Measurements from ENCODE around the gene TARS3.
"Not testable (repeated sequence)": the region's sequence is repeated elsewhere in the genome, so short reads cannot be mapped to it uniquely, and the experiment has no call there.

The TARS3 gene

DNA sequence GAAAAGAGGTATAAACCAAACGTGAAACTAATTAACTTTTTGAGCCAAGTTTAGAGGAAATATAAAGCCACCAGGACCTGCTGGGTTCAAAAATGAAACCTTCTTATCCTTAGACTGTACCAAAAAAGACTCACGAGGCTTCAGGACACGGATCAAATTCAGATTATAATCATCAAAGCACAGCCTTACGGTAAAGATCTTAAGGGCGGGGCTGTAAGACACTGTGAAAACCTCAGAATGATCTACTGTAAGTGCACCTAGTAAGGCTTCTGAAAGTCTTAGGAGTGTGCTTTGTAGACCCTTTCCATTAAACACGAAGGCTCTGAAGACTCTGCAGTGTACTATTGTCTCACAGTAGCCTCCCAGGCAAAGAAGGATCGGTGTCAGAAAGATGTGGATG lies 26.8 kb downstream of the TARS3 start:
- no peak for DNase-seq

DNA sequence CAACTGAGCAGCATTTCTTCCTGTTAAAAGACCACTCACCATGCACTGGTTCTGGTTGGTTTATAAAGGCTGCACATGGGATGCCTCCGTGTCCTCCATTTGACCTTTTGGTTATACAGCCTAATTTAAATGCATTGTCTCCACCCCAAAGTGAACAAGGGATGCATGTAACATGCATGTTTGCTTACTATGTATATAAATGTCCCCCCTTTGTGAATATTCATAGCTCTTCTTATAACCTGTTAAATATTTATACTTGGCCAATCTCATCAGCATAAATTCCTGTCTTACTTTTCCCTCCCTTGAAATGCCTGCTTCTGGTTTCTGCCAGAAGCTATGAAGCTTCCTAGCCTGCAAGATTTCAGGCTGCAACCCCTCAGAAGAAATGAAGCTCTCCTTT lies 27.4 kb downstream of the TARS3 start:
- no peak for DNase-seq

DNA sequence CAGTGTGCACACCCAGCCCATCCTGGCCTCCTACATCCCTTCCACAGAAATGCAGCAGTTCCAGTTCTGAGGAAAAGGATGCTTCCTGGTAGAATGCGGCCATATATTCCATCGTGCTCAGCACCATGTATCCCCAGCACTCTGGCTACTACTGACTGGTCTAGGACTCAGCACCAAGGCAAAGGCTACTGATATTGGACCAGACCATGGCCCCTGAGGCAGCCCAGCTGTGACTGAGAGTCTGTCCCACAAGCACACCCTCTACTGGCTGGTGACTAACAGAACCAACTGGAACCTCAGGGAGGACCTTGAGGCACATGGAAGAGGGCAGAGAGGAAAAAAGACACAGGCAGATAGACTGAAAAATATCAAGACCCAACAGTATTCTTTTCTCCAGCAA lies 30.0 kb downstream of the TARS3 start:
- no peak for DNase-seq

DNA sequence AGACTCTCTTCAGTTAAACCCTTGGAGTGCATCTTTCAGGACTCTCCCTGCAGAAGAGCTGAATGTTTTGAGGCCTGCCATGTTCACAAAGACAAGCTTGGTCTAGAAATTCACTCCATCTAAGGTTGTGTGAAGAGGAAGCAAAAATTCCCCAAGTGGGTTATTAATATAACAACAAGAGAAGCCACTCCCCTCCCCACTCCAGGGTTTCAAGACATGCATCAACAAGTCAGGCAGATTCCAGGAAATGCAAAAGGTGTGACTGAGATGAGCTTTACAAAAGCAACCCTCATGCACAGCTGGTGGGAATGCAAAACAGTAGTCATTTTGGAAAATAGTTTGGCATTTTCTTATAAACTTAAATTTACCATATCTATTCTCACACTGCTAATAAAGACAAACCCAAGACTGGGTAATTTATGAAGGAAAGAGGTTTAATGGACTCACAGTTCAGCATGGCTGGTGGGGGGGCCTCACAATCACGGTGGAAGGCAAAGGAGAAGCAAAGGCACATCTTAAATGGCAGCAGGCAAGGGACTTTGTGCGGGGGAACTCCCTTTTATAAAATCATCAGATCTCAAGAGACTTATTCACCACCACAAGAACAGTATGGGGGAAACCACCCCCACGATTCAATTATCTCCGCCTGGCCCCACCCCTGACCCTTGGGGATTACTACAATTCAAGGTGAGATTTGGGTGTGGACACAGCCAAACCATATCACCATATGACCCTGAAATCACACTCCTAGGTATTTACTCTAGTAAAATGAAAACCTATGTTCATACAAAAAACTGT lies 31.3 kb downstream of the TARS3 start:
- DNase-seq = no peak

DNA sequence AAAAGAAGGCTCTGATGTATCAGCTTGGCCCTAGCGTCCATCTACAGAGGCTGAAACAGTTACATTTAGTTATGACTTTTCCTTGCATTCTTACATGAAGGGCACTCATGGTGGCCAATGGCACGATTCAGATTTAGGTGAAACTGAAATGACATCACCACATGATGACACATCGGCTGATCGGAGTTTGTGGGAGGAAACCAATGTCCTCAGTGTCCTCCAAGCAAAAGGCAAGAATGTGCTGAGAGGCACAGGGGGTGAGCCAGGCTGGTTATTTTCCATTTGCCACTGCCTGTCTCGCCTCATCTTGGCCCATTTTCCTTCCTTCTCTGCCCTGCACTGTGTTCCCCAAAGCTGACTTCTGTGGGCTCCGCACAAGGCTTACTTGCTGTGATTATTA lies 34.4 kb downstream of the TARS3 start:
- no peak for DNase-seq

DNA sequence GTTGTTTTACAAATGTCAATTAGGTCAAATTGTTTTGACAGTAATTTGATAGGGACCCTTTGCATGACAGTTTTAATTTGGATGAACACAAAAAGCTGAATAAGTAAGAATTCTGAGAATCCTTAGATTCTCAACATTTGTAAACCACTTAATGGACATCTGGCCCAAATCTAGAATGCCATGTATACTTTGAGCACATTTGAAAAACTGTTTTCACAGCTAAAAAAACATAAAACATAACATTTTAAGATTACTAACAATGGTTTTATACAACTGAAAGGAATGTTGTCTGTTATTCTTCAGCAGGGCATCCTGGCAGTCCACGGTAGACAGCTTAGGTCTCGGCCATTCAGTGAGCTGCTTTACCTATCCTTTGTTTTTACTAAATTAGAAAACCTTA lies 37.6 kb downstream of the TARS3 start:
- DNase-seq = no peak

DNA sequence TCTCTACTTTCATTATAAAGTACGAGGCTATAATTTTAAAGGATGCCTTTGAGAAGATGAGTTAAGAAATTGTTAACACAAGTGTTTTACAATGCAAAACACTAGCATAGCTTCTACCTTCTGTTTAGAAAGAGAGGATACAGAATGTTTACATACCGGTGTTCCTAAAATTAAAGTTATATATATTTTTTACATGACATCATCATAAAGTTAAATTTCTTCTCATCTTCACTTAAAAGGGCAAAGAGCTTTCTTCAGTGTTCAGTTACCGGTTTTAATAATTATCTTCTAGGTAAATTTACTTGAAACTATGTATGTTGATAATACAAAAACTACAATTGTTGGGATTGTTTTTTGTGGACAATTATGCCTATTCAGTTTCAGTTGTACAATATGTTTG lies 39.4 kb downstream of the TARS3 start:
- DNase-seq = no peak

DNA sequence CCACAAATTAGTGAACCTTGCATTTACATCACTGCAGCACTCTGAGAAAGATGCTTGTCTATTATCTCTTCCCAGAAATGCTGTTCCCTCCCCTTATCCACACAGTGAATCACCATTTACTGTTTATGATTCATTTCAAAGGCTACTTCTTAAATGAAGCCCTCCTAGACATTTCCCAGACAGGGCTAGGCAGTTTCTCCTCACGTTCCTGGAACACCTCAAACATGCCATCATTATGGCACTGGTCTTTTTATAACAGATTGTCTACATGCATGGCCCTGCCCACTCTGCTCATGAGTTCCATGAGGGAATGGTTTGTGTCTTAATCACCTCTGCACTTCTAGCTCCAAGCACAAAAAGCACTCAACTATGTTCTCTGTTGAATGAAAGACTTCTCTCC lies 39.9 kb downstream of the TARS3 start:
- no peak for DNase-seq

DNA sequence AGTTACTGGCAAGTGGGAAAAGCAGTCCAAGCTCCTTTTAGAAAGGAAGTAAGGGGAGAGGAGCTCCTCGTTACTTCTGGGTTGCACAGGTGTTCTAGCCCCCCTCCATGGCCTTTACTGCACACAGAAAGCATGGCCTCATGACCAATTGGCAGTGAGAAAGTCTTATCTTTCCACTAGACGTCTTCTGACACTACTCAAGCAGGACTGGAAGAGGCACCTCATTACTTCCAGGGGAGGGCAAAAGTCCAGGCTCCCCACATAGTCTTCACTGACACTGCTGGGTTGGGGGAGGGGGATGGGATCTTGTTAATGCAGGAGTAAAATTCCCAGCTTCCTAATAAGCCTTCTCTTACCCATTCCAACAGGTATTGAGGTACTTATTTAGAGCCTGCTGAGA lies 44.5 kb downstream of the TARS3 start:
- DNase-seq = no peak

DNA sequence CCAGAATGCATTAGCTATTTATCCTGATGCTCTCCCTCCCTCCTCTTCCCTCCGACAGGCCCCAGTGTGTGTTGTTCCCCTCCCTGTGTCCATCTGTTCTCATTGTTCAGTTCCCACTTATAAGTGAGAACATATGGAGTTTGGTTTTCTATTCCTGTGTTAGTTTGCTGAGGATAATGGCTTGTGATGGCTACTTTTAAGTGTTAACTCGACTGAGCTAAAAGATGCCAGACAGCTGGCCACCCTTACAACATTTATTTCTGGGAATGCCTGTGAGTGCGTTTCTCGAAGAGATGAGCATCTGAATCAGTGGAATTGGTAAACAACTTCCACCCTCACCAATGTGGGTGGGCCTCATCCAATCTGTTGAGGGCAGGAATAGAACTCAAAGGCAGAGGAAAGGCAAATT lies 47.3 kb downstream of the TARS3 start:
- no peak for DNase-seq

DNA sequence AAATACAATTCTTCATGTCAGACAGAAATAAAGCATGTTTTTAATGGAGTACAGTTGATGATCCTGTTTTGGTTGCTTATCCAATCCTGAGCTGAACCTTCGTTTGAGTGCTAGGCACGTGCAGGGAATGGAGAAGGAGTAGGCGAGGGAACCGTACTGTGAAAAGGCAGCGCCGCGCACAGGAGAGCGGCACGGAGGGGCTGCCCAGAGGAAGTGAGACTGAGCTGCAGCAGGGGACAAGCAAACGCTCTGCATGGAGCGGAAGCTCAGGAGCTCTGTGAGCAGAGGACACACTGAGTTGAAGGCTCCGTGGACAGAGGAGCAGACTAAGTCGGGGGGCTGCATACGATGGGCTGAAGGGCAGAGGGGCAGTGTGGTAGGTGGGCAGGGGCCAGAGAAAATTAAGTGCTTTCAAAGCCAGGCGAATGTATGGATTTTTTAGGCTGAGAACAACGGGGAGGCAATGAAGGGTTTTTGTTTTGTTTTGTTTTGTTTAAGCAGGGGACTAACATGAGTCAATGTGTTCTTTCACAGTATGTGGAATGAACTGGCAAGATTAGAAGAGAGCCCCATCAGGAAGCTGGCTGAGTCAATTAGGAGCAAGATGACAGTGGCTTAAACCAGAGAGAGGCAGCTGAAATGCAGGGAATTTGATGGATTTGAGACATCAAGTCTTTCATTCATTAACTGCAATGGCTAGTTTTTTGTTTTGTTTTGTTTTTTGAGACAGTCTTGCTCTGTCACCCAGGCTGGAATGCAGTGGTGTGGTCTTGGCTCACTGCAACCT lies 48.3 kb downstream of the TARS3 start:
- DNase-seq = no peak

DNA sequence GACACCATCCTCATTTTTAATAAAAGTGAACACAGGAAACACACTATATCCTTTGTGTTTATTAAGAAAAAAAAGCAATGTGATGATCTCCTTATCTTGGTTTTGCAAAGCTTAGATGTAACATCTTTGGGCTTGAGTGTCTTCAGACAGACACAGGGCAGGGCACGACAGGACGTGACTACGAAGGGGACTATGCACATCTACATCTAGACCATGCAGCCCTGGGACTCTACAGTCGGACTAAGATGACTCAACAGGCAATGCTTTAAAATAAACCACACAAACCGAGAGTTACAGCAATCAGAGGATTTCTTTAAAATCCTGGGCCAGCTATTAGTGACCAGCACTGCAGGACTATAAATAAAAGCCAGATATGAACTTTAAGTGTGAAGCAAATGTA lies 49.3 kb downstream of the TARS3 start:
- DNase-seq = no peak

DNA sequence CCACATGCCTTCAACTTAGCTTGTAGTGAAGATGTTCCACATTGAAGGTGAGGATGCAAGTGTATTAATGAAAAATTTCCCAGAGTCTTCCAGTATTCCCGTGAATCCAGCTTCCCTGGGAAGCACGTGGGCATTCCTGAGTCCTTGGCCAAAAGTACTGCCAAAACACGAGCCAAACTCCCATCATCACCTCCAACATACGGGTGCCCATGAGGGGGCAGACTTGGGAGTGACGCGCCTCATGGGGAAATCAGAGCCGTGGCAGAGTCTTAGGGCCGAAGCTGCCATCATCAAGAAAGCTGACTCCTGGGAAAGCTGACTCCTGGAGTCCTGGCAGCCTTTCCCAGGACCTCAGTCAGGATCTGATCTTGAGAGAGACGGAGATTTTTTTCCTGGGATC lies 52.0 kb downstream of the TARS3 start:
- DNase-seq = no peak

DNA sequence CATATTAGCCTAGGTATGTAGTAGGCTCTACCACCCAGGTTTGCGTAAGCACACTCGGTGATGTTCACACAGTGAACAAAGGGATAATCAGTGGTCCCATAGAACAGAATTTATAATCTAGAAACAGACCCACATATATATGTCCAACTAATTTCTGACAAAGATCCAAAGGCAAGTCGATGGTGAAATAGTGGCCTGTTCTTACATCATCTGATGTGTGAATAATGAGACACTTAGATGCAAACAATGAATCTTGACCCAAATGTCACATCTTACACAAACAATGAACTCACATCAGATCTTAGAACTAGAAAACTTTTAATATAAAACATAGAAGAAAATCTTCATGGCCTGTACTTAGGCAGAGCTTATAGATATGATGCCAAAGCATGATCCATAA lies 54.5 kb downstream of the TARS3 start:
- no peak for DNase-seq

DNA sequence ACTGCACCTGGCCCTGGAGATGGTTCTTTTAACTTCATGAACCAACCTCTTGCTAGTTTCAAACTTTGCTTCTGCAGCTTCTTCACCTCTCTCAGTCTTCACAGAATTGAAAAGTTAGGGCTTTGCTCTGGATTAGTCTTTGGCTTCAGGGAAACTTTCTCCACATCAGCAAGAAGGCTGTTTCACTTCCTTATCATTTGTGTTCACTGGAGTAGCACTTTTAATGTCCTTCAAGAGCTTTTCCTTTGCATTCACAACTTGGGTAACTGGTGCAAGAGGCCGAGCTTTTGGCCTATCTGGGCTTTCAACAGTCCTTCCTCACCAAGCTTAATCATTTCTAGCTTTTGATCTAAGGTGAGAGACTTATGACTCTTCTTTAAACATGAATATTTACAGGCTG lies 56.4 kb downstream of the TARS3 start:
- DNase-seq = no peak

DNA sequence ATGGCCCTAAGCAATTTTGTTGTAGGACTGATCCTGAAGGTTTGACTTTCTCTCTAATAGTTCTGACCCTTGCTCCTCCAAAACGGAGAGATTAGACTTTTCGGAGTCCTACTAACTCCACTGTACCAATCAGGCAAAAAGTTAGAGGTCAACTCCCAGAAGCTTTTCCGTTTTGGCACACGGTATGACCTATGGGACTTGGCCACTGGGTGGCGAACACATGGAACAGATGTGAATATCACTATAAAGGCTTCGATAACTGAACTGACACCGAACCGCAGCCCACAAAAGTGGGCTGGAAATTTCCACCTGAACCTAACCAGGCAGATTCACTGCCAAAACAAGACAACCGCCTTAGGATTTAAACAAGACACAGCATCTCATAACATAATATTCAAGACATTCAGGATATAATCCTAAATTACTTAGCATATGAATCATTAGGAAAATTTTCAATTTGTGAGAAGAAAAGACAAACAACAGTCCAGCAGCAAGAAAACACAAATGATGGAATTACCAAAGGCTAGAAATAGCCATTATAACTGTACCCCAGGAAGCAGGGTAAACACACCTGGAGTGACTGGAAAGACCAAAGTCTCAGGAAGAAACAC lies 59.9 kb downstream of the TARS3 start:
- no peak for DNase-seq

DNA sequence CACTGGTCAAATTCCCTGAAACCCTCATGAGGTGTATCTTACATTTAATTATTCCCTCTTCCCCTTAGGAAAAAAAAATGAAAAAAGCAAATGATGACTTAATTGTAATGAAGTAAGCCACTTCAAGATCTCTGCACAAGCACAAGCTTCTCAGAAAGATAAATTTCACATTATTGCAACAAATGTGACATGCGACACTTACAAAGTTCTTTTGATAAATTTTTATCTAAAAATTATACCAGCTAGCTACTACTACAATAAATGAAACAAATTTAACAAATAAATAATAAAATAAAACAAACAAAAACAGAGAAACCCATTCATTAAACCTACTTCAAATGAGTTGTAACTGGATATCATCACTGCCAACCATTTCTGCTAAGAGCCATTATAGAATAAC lies 62.1 kb downstream of the TARS3 start:
- DNase-seq = no peak

DNA sequence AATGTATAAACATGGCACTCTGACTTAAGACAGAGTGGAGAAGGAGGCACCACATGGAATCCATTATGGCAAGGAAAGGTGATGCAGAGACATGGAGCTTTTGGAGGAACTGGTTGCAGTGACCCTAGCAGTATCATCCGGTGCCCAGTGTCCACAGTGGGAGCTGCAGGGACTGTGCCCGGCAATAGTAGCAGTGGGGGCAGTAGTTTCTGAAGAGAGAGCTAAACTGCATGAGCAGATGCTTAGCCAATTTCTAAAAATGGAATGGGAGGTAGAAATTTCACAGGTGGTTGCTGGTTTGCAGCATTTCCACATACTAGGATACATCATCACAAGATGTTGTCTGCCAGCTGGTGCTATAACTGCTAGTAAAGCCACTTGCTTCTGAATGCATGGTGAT lies 64.3 kb downstream of the TARS3 start:
- DNase-seq = no peak

DNA sequence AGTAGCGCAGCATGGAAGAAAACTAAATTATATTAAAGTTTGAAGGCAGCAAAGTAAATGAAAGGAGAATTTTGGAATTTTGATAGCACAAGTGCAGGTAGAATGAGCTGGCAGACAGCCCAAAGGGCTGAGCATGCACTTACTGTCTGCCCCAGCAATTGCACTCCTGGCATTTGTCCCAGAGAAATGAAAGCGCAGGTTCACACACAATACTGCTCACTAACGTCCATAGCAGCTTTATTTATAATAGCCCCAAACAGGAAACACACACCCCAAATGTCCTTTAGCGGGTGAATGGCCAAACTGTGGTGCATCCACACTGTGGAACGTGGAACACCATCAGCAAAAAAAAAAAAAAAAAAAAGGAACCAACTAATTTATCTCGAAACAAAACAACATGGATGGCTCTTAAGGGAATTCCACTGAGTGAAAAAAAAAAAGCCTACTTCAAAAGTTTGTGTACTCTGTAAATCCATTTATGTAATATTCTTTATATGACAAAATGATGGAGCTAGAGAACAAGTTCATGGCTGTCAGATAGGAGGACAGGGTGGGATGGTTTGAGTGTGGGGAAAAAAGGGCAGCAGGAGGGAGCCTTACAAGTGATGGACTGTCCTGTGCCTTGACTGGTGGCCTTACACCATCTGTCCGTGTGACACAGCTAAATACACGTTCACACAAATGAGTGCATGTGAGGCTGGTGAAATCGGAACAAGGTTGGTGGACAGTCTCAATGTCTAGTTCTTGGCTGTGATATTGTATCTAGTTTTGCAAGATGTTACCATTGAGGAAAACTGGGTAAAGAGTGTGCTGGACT lies 66.1 kb downstream of the TARS3 start:
- no peak for DNase-seq

DNA sequence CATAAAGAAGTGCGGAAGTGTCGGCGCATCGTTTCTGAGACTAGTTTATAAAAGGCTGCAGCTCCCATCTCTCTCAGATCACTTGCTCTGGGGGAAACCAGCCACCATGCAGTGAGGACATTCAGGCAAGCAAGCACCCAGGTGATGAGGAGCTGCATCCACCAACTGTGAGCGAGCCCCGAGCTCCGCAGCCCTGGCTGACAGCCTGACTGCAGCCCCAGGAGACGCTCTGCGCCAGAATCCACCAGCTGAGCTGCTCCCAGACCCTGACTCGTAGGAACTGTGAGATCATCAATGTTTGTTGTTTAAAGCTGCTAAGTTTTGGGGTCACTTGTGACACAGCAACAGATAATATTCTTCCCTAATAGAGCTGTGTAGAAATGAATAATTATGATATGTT lies 67.1 kb downstream of the TARS3 start:
- no peak for DNase-seq

DNA sequence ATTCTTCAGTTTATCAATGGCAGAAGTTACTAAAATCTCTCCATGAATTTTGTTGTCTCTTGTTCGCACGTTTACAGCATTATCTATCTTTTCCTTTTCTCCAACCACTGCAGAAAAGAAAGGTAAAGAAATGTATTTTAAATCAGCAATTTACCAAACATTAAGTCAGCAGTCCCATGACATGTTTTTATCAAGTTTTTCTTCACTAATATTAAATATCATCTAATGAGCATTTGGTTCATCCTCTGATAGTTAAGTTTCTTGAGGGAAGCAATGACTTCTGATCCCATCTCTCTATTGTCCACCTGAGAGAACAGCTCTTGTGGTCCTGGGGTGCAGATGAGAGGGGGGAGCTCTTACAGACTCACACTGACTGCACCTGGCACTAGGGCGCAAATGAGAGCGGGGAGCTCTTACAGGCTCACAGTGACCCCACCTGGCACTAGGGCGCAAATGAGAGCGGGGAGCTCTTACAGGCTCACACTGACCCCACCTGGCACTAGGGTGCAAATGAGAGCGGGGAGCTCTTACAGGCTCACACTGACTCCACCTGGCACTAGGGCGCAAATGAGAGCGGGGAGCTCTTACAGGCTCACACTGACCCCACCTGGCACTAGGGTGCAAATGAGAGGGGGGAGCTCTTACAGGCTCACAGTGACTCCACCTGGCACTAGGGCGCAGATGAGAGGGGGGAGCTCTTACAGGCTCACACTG lies 69.5 kb downstream of the TARS3 start:
- DNase-seq = not testable (repeated sequence)

DNA sequence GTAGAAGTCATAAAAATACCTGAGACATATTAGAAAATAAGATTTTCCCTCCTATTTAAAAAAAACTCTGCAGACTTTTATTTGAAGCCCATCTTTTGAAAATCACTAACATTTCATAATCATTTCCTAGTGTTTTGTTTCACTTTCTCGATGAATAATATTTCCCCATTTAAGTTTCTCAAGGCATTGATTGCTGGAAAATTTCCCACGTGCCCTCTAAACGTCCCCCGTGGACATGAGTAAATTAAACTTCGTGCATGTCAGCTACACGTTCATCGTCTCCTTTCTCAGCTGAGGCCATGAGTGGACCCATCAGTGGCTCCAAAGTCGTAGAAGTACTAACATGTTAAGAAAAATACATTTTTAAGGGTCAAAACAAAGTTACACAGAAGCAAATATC lies 70.1 kb downstream of the TARS3 start:
- no peak for DNase-seq
